ENCODE data around the gene AMPD2. TPM values are rescaled to one million over a fixed set of nuclear protein-coding genes. Genes with fewer than 3 reads are reported as not detected.

The AMPD2 gene
- total and polyA plus RNA-seq, 2 of the 8 experiments (the other 6 are each of a cell fraction or from before 2014, with no cell fraction given) = 37.2 to 67.7 TPM

GRCh38 chr1:109641861-109642260 is 22.2 kb downstream of the AMPD2 start (continued):
- TF ChIP-seq SUZ12 (IDR thresholded peaks at IDR 0.05; ENCODE audit: low read length) = no peak

Measured in H1 (cell line).